Measurements from ENCODE around the gene PSMF1.

The PSMF1 gene

DNA sequence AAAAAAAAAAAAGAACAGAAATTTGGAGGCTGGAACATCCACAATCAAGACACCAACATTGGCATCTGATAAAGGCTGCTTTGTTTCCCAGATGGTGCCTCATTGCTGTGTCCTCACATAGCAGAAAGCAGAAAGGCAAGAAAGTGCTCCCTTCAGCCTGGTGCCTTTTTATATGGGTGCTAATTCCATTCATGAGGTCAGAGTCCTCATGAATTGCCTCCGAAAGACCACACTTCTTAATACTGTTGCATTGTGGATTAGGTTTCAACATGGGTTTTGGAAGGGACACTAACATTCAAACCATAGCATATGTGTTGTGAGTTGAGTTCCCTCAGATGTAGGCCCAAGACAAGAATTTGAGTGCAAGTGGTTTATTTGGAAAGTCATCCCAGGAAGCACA is 76.8 kb downstream of the PSMF1 start:
- no peak for DNase-seq

DNA sequence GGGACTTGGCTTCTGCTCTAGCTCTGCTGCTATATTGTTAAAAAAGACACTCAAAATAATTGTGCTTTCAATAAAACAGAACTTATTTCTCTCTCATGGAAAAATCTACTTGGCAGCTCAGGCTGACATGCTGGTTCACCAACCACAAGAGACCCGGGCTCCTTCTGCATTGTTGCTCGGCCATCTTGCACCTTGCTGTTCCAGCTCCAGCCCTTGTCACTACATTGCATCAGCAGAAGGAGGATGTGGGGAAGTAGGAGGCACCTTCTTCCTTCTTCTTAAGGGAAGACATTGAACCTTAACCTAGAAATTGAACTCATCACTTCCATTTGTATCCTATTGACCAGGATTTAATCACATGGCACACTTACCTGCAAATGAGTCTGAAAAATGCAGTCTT is 78.2 kb downstream of the PSMF1 start:
- no peak for DNase-seq

DNA sequence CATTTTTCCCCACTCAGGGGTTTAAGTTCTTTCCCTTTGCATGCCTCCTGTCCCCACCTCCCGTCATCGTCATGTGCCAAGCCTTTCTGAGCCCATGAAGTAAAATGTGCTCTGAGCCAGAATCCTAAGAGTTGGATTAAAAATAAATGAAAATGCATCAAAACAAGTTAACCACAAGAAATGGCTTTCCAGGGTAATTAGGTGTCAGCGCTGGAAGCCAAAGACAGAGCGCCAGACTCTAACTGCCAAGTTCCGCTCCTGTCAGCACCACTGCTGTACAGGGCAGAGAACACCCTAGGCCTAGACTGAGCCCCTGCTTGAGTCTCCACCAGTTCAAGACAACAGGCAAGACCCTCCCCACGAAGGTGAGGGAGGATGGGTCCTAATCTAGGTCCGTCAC is 79.4 kb downstream of the PSMF1 start:
- DNase-seq = no peak

DNA sequence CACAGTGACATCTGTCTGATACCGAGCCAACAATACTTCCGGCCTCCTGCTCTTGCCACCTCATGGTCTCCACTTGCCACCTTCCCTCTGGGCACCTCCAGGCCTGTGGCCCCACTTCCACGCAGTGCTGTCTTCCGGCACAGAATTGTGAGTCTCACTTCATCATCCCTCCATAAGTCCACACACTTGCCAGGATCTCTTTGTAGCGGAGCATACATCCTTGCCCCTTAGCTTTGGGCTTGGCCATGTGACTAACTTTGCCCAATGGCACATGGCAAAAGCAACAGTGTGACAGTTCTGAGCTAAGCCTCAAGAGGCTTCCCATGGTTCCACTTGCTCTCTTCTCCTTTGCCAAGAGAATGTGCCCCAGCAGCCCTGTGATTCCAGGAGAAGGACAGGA is 80.3 kb downstream of the PSMF1 start:
- no peak for DNase-seq

DNA sequence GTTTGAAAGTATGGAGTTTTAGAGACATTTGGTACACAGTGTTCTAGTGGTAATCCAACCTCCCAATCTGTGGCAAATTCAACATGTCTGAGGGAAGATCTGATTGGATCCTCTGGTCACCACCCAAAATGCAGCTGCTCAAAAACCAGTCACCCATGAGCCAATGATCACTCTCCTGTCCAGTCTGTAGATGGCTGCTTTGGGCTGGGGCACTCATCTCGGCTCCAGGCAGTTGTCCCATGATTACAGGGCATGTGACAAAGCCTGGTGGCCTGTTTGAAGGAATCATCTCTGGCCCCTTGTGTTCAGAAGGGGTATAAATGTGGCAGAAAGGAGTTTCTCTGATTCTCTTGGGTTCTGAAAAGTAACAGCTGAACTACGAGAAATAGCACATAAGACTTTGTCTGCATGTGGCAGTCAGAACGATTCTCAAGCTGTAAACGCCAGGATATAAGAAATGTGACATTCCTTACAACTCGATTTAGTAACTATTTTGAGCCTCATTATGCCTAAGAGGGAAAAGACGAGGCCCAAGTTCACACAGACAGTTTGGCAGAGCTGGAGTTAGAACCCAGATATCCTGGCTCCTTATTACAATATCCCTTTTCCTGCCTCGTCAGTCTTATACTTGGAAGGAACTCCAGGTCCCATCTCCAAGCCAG is 80.9 kb downstream of the PSMF1 start:
- no peak for DNase-seq

DNA sequence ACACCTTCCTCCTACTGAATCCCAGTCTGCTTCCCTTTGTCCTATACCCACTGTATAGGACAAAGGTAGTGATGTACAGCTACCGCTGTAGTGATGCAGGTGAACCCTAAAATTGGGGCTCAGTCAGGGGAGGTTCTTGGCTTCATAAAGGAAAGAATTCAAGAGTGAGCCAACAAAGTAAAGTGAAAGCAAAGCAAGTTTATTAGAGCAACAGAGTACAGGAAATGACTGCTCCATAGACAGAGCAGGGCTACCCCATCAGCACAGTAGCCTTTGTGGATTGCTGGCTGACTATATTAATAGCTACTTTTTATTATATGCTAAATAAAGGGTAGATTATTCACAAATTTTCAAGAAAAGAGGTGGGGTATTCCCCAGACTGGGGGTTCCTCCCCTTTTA is 81.6 kb downstream of the PSMF1 start:
- no peak for DNase-seq

DNA sequence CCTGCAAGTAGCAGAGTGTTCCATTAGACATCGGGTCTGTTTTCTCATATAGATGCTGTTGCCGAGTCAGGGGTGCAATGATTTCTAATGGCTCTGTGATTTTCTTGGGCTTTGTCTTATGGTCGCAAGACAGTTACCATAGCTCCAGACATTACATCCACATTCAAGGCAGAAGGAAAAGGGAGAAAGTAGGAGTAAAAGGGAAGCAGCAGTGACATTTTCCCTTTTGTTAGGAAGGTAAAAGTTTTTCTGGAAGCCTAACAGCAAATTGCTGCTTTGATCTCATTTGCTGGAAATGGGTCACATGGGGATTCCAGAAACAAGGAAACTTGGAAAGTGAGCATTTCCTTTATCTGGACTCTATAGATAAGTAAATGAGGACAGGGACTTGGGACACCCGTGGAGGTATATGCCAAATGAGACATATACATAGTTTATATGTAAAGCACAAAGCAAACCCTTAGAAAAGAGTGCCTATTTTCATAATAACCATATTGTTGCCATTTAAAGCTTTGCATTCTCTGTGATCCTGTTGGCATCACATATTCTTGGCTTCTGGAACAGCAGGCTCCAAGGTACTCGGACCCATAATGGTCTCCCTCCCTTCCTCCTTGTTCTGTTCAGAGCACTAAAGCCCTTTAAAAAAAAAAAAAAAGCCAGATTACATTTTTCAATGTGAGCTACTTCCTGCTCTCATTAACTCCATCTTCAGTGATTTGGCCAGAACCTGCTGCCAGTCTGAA is 84.5 kb downstream of the PSMF1 start, which contains the start of gene C20orf202:
Gene C20orf202, plus strand, starts transcription at position 693 of the 743 bp plus-strand sequence. CDS start 132 bp downstream, outside the sequence.
- DNase-seq = no peak

DNA sequence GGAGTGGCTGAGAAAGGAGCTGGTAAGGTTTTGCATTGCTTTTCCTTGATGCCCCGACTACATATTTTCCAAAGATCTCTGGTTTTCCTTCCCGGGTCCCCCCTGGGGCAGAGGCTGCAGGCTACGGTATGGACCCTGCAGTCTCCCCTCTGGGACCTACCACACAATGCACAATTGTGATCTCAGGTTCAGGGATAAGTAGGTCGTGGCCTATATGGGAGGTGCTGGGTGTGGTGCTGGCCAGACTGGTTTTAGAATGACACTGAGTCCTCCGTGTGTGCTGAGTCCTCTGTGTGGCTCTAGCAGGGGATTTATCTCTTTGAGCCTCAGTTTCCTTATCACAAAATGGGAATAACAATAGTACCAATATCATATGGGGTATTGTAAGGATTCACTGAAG is 85.2 kb downstream of the PSMF1 start:
- no peak for DNase-seq

DNA sequence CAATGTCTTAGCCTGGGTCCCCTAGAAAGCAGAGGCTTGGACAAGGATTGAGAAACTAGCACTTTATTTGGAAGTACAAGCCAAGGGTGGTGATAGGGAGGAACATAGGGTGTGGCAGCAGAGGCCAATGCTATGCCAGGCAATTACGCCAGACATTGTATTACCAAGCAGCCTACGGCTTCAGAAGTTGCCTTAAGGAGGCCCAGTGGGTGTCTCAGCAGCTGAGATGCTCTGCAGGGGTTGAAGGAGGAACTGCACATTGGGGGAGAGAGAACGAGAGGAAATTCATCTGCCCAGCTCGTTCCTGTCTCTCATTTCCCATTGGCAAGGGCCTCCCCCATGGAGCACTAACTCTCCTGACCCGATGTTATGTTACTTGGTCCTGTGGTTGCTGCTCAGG is 85.7 kb downstream of the PSMF1 start:
- DNase-seq = no peak

DNA sequence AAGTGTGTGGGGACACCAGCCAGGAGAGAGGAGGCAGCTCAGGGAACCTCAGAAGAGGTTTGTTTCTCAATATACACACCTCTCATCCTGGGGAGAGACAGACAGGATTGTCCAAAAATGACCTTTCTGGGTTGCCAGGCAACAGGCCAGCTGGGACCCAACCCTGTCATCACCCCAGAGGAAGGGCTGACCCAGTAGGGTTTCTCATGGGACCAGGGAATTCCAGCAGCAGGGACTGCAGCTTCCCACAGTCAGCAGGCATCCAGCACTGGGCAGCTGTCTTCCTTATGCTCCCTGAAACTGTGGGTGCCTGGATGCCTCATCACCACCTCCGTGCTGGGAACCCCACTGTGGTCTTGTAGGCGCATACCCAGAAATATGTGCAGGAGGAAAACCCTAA is 86.2 kb downstream of the PSMF1 start:
- DNase-seq = no peak

DNA sequence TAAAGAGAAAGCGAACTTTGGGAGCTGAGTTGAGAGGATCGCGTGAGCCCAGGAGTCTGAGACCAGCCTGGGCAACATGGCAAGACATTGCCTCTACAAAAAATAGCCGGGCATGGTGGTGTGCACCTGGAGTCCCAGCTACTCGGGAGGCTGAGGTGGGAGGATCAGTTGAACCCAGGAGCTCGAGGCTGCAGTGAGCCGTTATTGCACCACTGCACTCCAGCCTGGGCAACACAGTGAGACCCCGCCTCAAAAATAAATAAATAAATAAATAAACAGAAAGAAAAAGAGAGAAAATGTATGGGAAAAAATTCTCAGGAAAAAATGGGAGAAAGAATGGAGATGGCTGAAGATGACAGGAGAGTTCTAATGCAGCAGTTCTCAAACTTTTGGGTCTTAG is 87.4 kb downstream of the PSMF1 start:
- DNase-seq = no peak

DNA sequence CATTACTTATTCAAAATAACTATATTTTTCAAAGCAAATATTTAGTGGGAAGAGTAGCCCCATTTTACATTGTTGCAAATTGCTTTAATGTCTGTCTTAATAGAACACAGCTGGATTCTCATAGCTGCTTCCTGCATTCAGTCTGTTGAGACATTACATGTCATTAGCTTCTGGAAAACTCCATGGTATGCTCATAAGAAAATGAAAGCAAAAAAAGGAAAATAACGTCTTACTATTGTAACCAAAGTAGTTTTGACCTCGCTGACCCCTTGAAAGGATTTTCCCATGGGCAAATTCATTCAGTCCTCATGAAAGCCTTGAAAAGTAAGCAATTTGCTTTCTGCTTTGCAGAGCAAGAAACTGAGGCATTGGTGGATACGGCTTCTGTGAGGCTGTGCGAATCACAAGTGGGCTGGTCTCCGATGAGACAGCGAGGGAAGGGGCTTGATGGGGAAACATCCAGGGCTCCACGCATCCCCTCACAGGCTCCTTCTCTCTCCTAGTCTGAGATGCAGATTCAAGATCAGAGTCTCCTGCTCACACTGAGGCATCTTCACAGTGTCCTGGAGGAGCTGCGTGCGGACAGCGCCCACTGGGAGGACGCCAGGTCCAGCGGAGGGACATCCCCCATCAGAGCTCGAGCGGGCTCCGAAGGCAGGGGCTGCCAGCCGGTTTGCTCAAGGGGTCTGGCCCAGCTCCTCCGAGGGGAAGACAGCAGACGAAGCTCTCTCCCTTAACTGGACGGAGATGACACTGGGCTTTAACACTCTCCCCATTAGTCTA is 88.2 kb downstream of the PSMF1 start:
- DNase-seq = no peak

DNA sequence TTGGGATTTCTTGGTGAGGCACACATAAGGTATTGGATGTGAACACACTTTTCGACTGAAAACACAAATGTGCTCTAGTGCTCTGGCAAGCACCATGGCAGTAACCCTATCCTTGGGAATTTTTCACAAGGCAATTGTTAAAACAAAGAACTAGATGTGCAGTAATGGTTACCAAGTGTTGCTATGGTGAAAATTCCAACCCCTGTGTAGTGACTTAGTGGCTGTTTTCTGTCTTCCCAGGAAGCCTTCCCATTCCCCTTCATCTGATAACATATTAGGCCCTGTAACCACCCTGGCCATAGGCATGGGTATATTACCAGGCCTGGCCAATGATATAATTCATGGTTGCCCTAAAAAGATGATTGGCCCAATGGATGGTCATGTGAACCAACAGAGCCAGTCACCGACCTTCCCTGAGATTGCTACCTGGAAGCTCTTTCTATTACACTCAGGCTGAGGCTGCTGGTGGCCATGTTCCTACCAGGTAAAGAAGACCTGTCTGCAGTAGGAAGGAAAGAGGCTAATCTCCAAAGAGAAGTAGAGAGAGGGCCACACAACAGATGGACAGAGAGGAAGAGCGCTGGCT is 89.0 kb downstream of the PSMF1 start:
- DNase-seq = no peak

DNA sequence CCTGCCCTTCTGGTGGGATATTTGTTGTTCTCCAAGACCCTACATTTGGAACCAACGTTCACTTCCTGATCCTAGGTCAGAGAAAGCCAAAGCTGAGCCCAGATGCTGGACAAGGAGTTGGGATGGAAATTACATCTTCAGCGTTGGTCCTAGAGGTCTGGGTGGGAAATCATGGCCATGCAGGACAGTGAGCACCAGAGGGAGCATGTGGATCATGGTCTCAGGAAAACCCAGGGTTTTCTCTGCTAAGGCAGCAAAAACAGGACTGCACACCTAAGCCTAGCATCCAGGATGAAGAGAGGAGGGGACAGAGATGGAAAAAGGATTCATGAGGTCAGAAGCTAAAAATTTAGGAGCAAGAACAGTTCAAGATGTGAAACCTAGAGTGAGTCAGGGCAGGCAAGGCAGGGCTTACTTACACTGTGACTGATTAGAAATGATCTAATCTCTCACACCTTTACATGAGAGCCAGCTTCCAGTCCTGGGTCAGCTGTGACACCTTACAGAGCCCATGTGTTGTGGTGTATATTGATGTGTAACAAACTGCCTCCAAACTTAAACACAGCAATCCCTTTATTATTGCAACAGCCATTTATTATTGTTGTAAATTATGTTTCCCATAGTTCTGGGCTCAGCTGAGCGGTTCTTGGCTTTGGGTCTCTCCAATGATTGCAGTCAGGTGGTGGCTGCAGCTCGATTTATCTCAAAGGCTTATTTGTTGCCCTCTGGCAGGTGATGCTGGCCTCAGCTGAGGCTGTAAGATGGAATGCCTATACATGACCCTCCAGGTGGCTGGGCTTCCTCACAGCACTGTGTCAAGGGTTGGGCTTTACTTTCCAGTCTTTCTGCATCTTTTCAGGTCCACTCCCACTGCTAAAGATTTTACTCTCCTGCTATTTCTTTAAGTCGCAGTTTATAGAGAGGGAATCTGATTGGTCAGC is 91.3 kb downstream of the PSMF1 start:
- no peak for DNase-seq

DNA sequence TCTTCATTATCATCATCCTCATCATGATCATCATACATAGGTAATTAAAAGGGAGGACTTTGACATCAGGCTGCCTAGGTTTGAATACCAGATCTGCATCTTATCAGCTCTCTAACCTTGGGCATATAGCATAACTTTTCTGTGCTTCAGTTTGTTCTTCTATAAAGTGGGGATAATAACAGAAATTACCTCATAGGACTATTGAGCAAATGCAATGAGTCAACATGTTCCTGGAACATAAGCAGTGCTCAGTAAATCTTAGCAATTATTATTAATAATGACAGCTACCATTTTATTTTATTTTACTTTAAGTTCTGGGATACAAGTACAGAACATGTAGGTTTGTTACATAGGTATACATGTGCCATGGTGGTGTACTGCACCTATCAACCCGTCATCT is 92.1 kb downstream of the PSMF1 start:
- DNase-seq = no peak

DNA sequence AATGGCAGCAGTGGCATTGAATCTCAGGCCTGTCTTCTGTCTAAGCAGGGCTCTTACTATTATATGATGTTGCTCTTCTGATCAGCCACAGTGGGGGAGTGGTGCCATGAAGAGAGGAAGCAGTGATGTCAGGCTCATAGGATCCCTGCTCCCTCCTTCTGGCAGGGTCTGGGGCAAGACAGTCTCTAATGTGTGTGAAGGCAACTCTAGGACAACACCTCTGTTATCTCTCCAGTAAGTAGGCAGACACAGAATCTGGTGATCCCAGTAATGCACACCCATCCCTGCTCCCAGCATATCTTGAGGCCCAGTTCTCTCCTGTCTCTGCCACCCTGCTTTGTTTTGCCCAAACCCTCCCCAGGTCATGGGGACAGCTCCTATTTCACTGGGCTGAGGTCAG is 93.6 kb downstream of the PSMF1 start:
- no peak for DNase-seq

DNA sequence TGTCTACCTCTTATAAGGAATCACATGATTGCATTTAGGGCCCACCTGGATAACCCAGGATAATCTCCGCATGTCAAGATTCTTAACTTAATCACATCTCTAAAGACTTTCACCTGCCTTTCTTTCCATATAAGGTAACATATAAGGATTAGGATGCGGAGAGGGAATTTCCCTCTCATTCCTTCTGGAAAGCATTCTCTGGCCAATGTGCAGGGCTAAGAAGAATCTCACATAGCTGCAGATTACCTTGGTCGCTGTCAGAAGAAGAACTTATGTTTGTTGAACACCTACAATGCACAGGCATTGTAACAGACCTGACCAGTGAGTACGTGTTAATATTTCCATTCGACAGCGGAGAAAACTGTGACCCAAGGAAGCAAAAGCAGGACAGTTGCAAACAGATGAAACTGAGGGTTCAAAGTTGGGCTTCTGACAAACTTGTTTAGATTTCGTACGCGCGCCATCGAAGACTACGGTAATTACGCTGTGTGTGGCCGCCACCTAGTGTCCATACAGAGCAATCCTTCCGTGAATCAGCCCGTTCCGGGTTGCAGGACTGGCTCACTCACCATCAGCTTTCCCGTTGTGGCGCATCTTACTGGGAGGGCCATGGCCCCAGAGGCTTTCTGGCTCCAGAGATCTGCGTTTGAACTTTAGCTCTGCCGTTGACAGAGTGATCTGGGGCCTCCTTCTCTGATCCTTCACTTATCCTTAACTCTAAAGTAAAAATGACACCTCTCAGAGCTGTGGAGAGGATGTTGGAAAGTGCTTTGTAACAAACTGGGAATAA is 94.4 kb downstream of the PSMF1 start:
- no peak for DNase-seq

DNA sequence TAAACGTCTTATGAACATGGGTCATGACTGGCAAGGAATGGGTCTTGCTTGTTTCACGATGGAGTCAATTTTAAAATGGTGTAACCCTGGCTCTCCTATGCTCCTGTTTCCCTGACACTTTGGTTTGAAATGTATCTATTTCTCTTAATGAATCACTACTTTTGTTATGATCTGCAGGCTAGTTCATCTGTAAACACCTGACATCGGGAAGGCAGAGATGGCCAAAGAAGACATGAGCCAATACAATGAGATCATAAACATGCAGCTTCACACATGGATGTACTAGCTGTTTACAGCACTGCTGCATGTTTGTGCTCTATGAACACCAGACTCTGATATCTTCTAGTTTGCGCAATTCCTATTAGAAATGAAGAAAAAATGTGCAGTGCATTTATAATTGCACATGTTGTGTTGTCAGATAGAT is 96.4 kb downstream of the PSMF1 start:
- no peak for DNase-seq

DNA sequence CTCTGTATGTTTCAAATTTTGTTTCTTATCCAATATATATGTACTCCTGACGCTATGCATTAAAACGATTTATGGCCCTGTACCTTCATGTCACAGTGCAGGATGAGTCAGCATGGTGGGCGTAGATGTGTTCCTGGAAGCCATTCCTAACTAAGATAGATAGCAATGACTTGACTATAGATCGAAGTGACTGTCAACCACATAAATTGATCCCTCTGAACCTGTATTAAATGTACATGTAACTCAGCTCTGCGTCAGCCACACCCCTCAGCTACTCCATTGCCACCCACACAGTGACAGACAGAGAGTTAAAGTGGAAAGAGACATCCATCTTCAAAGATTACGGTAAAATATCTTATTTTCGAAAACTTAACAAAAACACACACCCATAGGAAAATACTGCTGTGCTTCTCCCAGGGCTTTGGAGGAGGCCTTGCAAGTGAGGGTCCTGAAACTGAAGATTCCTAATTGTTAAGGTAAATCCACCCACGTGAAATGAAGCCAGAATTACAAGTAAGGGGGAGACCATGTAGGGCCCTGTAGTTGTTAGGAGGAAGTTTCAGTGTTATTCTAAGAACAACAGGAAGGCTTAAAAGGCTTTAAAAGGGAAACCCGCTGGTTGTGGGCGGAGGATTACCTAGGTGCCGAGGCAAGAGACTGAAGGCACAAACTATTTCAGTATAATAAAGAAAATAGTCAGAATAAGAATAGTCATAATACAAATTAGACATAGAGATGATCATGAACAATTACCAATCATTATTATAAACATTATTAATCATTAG is 97.2 kb downstream of the PSMF1 start:
- DNase-seq = no peak

All from NCI-H226 (cell line).